Measurements from ENCODE around the gene TTC21A.

- TF ChIP-seq TAF1 (IDR thresholded peaks at IDR 0.05; ENCODE audit: low read depth, low read length) (no peak), POLR2A (IDR thresholded peaks at IDR 0.05; ENCODE audit: low read depth, low read length) (no peak), POLR2AphosphoS5 (IDR thresholded peaks at IDR 0.05; ENCODE audit: low read depth, low read length) (no peak), SPI1 (IDR thresholded peaks at IDR 0.05; ENCODE audit: low read depth, low read length) (0 out of 2 replicates have a peak, but pooled peaks have one; percentile 13), POU2F2 (IDR thresholded peaks at IDR 0.05; ENCODE audit: low read depth, low read length) (no peak), PAX5 (IDR thresholded peaks at IDR 0.05; ENCODE audit: insufficient read depth, low read length, severe bottlenecking) (no peak)
Measured at GRCh38 chr3:39075910-39076309, 31.6 kb upstream of the TTC21A start.

All from GM12891 (cell line).